Measurements from ENCODE around the gene TEX101. TPM values are rescaled to one million over a fixed set of nuclear protein-coding genes. Genes with fewer than 3 reads are reported as not detected.
A peak's percentile ranks its signal among the peaks of the same experiment; 100 is the strongest.

Gene TEX101
- total RNA-seq, 1 experiment from 2014 or later = not detected

DNA sequence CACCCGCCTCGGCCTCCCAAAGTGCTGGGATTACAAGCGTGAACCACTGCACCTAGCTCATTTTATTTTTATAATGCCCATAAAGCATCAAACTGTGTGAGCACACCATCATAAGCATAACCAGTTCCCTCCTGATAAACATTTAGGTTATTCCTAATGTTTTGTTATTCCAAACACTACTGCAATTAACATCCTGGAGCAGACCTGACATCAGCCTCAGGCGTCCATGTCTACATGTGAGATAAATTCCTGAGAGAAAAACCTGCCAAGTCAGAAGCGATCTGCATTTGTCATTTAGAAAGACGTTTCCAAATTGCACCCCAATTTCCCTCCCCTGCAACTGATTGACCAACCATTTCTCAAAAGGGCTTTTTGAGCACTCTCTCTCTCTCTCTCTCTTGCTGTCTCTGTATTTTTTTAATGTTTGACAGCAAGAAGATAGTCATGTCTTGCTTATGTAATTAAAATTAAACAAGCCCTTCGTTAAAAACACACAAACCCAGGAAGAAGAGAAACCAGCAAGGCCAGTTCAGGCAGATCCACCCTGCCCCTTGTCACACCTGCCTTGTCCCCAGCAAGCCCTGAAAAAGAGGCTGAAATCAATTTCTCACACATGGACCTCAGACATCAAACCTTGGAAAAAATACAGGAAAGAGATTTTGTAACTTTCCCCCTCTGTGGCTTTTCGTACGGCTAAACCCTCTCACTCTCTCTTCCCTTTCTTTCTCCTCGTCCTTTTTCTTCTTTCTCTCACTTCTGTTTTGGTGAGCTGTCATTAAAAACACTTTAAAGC lies 40.8 kb downstream of the TEX101 start:
- Histone ChIP-seq H3K9me2 (replicated peaks; ENCODE audit: low read length) (no peaks in the 10 kb centered on the region), H3K4me3 (ENCODE audit: low read length) (peak overlapping the region; percentile 12; the same call in 1 of the 2 replicates), H3K27ac (ENCODE audit: low read length) (no peak overlapping the region), H4K20me1 (ENCODE audit: low read length) (no peaks in the 10 kb centered on the region), H3K79me2 (ENCODE audit: low read length) (no peaks in the 10 kb centered on the region), H3F3A (ENCODE audit: low read length, unreplicated experiment) (no peaks in the 10 kb centered on the region), H2AFZ (ENCODE audit: low read length) (peak overlapping the region; percentile 23; the same call in 1 of the 2 replicates), H3K9me3 (ENCODE audit: low read length) (no peaks in the 10 kb centered on the region), H3K4me2 (ENCODE audit: low read length) (peak overlapping the region; percentile 49), H3K9ac (ENCODE audit: low read length) (no peak overlapping the region), H3K4me1 (ENCODE audit: insufficient read depth, low read length) (peaks cover 9% of the 10 kb centered on the region), H3K36me3 (ENCODE audit: low read depth, low read length) (no peaks in the 10 kb centered on the region), H3K27me3 (ENCODE audit: low read length) (no peaks in the 10 kb centered on the region)
- CTCF ChIA-PET = no interaction called here
- TF ChIP-seq EZH2 (IDR thresholded peaks at IDR 0.05; ENCODE audit: low read length, unreplicated experiment) (no peak), EZH2phosphoT487 (IDR thresholded peaks at IDR 0.05; ENCODE audit: borderline replicate concordance, low read length) (no peak)
- TF ChIP-seq, protein P1, sequence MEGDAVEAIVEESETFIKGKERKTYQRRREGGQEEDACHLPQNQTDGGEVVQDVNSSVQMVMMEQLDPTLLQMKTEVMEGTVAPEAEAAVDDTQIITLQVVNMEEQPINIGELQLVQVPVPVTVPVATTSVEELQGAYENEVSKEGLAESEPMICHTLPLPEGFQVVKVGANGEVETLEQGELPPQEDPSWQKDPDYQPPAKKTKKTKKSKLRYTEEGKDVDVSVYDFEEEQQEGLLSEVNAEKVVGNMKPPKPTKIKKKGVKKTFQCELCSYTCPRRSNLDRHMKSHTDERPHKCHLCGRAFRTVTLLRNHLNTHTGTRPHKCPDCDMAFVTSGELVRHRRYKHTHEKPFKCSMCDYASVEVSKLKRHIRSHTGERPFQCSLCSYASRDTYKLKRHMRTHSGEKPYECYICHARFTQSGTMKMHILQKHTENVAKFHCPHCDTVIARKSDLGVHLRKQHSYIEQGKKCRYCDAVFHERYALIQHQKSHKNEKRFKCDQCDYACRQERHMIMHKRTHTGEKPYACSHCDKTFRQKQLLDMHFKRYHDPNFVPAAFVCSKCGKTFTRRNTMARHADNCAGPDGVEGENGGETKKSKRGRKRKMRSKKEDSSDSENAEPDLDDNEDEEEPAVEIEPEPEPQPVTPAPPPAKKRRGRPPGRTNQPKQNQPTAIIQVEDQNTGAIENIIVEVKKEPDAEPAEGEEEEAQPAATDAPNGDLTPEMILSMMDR (conservative IDR thresholded peaks at IDR 0.05; ENCODE audit: low read depth, low read length) = no peak
- DNase-seq (peak; percentile 47), ATAC-seq (no peak; the same call in 1 of the 2 replicates)
- BruUV-seq (replicated peaks) = no TSS peak
- POLR2A ChIA-PET (ENCODE audit: unreplicated experiment) = no interaction called here
- intact Hi-C loops (cut with micrococcal nuclease) = no loop called here

DNA sequence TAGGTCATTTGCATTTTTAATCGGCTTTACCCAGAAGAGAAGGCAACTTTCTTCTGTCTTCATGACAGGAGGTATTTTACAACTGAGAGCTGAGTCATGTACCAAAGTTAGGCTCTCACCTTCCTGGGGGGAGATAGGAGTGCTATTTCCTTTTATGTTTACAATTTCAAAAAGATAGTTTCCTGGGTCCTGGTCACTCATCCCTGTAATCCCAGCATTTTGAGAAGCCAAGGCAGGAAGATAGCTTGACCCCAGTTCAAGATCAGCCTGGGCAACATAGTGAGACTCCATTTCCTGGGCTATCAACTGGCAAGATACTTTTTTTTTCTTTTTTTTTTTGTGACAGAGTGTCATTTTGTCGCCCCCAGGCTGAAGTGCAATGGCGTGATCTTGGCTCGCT lies 43.1 kb downstream of the TEX101 start:
- Histone ChIP-seq H2AFZ (ENCODE audit: low read length) (no peak overlapping the region), H3K36me3 (ENCODE audit: low read depth, low read length) (no peaks in the 10 kb centered on the region), H3K79me2 (ENCODE audit: low read length) (no peaks in the 10 kb centered on the region), H3F3A (ENCODE audit: low read length, unreplicated experiment) (no peaks in the 10 kb centered on the region), H4K20me1 (ENCODE audit: low read length) (no peaks in the 10 kb centered on the region), H3K4me3 (ENCODE audit: low read length) (no peak overlapping the region), H3K9me3 (ENCODE audit: low read length) (no peaks in the 10 kb centered on the region), H3K4me2 (ENCODE audit: low read length) (no peak overlapping the region), H3K27ac (ENCODE audit: low read length) (no peak overlapping the region), H3K9ac (ENCODE audit: low read length) (no peak overlapping the region), H3K27me3 (ENCODE audit: low read length) (no peaks in the 10 kb centered on the region), H3K9me2 (replicated peaks; ENCODE audit: low read length) (no peaks in the 10 kb centered on the region), H3K4me1 (ENCODE audit: insufficient read depth, low read length) (peaks cover 11% of the 10 kb centered on the region)
- ATAC-seq (no peak), DNase-seq (no peak)
- intact Hi-C loops (cut with micrococcal nuclease) = no loop called here
- BruUV-seq (replicated peaks) = no TSS peak
- ChIA-PET POLR2A (ENCODE audit: unreplicated experiment) (no interaction called here), CTCF (no interaction called here)
- TF ChIP-seq EZH2 (IDR thresholded peaks at IDR 0.05; ENCODE audit: low read length, unreplicated experiment) (no peak), EZH2phosphoT487 (IDR thresholded peaks at IDR 0.05; ENCODE audit: borderline replicate concordance, low read length) (no peak)
- TF ChIP-seq, protein P1 (conservative IDR thresholded peaks at IDR 0.05; ENCODE audit: low read depth, low read length) = no peak

All from PC-3 (cell line).